Measurements from ENCODE around the gene CKAP4. TPM values are rescaled to one million over a fixed set of nuclear protein-coding genes. Genes with fewer than 3 reads are reported as not detected.
"Not testable (repeated sequence)": the region's sequence is repeated elsewhere in the genome, so short reads cannot be mapped to it uniquely, and the experiment has no call there.

The CKAP4 gene
- 50.9 and 54.4 TPM in 2 replicates for total RNA-seq (2014; rRNA removed; shearing (Covaris generic))

- peak; percentile 43 for DNase-seq (ENCODE audit: low spot score)
- in situ Hi-C loops (cut with HindIII; ENCODE audit: low sequenced_read_pairs) = no loop called here
These were observed at the start of gene CKAP4 for GRCh38 chr12:106247674-106248311. CKAP4 (minus strand) TSS chr12:106248020; CDS start chr12:106247851, 169 bp downstream.

- in situ Hi-C loops (cut with HindIII; ENCODE audit: low sequenced_read_pairs) = no loop called here
- DNase-seq (ENCODE audit: low spot score) = no peak
These were observed 49.3 kb upstream of the CKAP4 start for GRCh38 chr12:106297075-106297474.

GRCh38 chr12:106296179-106296877, 48.5 kb upstream of the CKAP4 start:
- no peak for DNase-seq (ENCODE audit: low spot score)
- in situ Hi-C loops (cut with HindIII; ENCODE audit: low sequenced_read_pairs) = no loop called here

GRCh38 chr12:106292339-106292738, 44.5 kb upstream of the CKAP4 start:
- DNase-seq (ENCODE audit: low spot score) = no peak
- in situ Hi-C loops (cut with HindIII; ENCODE audit: low sequenced_read_pairs) = no loop called here

GRCh38 chr12:106291342-106291741, 43.5 kb upstream of the CKAP4 start:
- no peak for DNase-seq (ENCODE audit: low spot score)
- in situ Hi-C loops (cut with HindIII; ENCODE audit: low sequenced_read_pairs) = no loop called here

- DNase-seq (ENCODE audit: low spot score) = no peak
- in situ Hi-C loops (cut with HindIII; ENCODE audit: low sequenced_read_pairs) = no loop called here
These were observed 42.8 kb upstream of the CKAP4 start for GRCh38 chr12:106290666-106291065.

- in situ Hi-C loops (cut with HindIII; ENCODE audit: low sequenced_read_pairs) = no loop called here
- no peak for DNase-seq (ENCODE audit: low spot score)
These were observed 41.4 kb upstream of the CKAP4 start for GRCh38 chr12:106289196-106289681.

GRCh38 chr12:106288494-106289195, 40.8 kb upstream of the CKAP4 start:
- no peak for DNase-seq (ENCODE audit: low spot score)
- in situ Hi-C loops (cut with HindIII; ENCODE audit: low sequenced_read_pairs) = no loop called here

GRCh38 chr12:106288101-106288493, 40.3 kb upstream of the CKAP4 start:
- in situ Hi-C loops (cut with HindIII; ENCODE audit: low sequenced_read_pairs) = no loop called here
- DNase-seq (ENCODE audit: low spot score) = no peak

GRCh38 chr12:106287364-106287763, 39.5 kb upstream of the CKAP4 start:
- in situ Hi-C loops (cut with HindIII; ENCODE audit: low sequenced_read_pairs) = no loop called here
- no peak for DNase-seq (ENCODE audit: low spot score)

GRCh38 chr12:106286576-106287162, 38.8 kb upstream of the CKAP4 start:
- DNase-seq (ENCODE audit: low spot score); in situ Hi-C loops (cut with HindIII; ENCODE audit: low sequenced_read_pairs): not testable (repeated sequence)

- in situ Hi-C loops (cut with HindIII; ENCODE audit: low sequenced_read_pairs) = no loop called here
- no peak for DNase-seq (ENCODE audit: low spot score)
These were observed 38.2 kb upstream of the CKAP4 start for GRCh38 chr12:106285982-106286381.

GRCh38 chr12:106284358-106285105, 36.7 kb upstream of the CKAP4 start:
- in situ Hi-C loops (cut with HindIII; ENCODE audit: low sequenced_read_pairs) = no loop called here

GRCh38 chr12:106282457-106283097, 34.8 kb upstream of the CKAP4 start:
- in situ Hi-C loops (cut with HindIII; ENCODE audit: low sequenced_read_pairs) = no loop called here
- peak; percentile 37 for DNase-seq (ENCODE audit: low spot score)

More at GRCh38 chr12:106284358-106285105, 36.7 kb upstream of the CKAP4 start:
- DNase-seq (ENCODE audit: low spot score) = peak; percentile 88

GRCh38 chr12:106281804-106282203, 34.0 kb upstream of the CKAP4 start:
- DNase-seq (ENCODE audit: low spot score) = no peak
- in situ Hi-C loops (cut with HindIII; ENCODE audit: low sequenced_read_pairs) = no loop called here

GRCh38 chr12:106281056-106281782, 33.4 kb upstream of the CKAP4 start:
- in situ Hi-C loops (cut with HindIII; ENCODE audit: low sequenced_read_pairs) = no loop called here
- no peak for DNase-seq (ENCODE audit: low spot score)

GRCh38 chr12:106280106-106280505, 32.3 kb upstream of the CKAP4 start:
- no peak for DNase-seq (ENCODE audit: low spot score)
- in situ Hi-C loops (cut with HindIII; ENCODE audit: low sequenced_read_pairs) = no loop called here

Data from G401 (cell line).